HEK293T (cell line): ENCODE measurements around the gene VRK3.

ENCODE experiments used
- CTCF ChIA-PET: fragments of 350-600 bp; formaldehyde crosslinking; extraction: SDS; loops from one replicate; lab custom pipeline; 2021; ENCODE audit warnings: antibody characterized with exemption, inconsistent platforms; lab: Yijun Ruan, JAX
- POLR2A ChIA-PET: fragments of 350-600 bp; formaldehyde crosslinking; extraction: SDS; loops from one replicate; lab custom pipeline; 2020; ENCODE audit warnings: antibody characterized with exemption, inconsistent platforms; lab: Yijun Ruan, JAX
- DNase-seq: peaks from one replicate; pipeline ENCODE4 v3.0.0; 2012; ENCODE audit warnings: mixed read lengths; ENCODE audit errors: extremely low spot score
- ARNT ChIP-seq: fragments of 450-650 bp; IDR thresholded peaks from 2 replicates; pipeline ENCODE4 v1.6.1; 2017; ENCODE audit warnings: mild to moderate bottlenecking
- BHLHE40 ChIP-seq: fragments of 450-650 bp; IDR thresholded peaks from 2 replicates; pipeline ENCODE4 v1.6.1; 2016; ENCODE audit warnings: mild to moderate bottlenecking, moderate library complexity, borderline replicate concordance
- CTBP1 ChIP-seq: fragments of 450-650 bp; IDR thresholded peaks from 2 replicates; pipeline ENCODE4 v1.6.1; 2016; ENCODE audit warnings: borderline replicate concordance
- ELF4 ChIP-seq: fragments of 450-650 bp; IDR thresholded peaks from 2 replicates; pipeline ENCODE4 v1.6.1; 2017; ENCODE audit warnings: antibody characterized with exemption
- FOXA1 ChIP-seq: fragments of 450-650 bp; IDR thresholded peaks from 2 replicates; pipeline ENCODE4 v1.6.1; 2016; ENCODE audit warnings: mild to moderate bottlenecking
- FOXK2 ChIP-seq: fragments of 450-650 bp; IDR thresholded peaks from 2 replicates; pipeline ENCODE4 v1.6.1; 2016; ENCODE audit warnings: mild to moderate bottlenecking
- FOXM1 ChIP-seq: fragments of 450-650 bp; IDR thresholded peaks from 2 replicates; pipeline ENCODE4 v1.6.1; 2017; ENCODE audit warnings: mild to moderate bottlenecking, borderline replicate concordance
- HDGF ChIP-seq: fragments of 450-650 bp; IDR thresholded peaks from 2 replicates; pipeline ENCODE4 v1.6.1; 2017; ENCODE audit warnings: antibody characterized with exemption, borderline replicate concordance
- L3MBTL2 ChIP-seq: fragments of 450-650 bp; conservative IDR thresholded peaks from 2 replicates; pipeline ENCODE4 v1.6.1; 2016; ENCODE audit warnings: mild to moderate bottlenecking
- LEF1 ChIP-seq: fragments of 450-650 bp; IDR thresholded peaks from 2 replicates; pipeline ENCODE4 v1.6.1; 2017; ENCODE audit warnings: mild to moderate bottlenecking, borderline replicate concordance
- NFRKB ChIP-seq: fragments of 450-650 bp; IDR thresholded peaks from 2 replicates; pipeline ENCODE4 v1.6.1; 2016; ENCODE audit warnings: mild to moderate bottlenecking, moderate library complexity
- PKNOX1 ChIP-seq: fragments of 450-650 bp; IDR thresholded peaks from 2 replicates; pipeline ENCODE4 v1.6.1; 2016
- SP1 ChIP-seq: fragments of 450-650 bp; IDR thresholded peaks from 2 replicates; pipeline ENCODE4 v1.6.1; 2017
- SUZ12 ChIP-seq: fragments of 450-650 bp; IDR thresholded peaks from 2 replicates; pipeline ENCODE4 v1.6.1; 2016; ENCODE audit warnings: mild to moderate bottlenecking
- TARDBP ChIP-seq: fragments of 450-650 bp; IDR thresholded peaks from 2 replicates; pipeline ENCODE4 v1.6.1; 2016
- ZNF384 ChIP-seq: fragments of 450-650 bp; IDR thresholded peaks from 2 replicates; pipeline ENCODE4 v1.6.1; 2016

Gene VRK3

DNA sequence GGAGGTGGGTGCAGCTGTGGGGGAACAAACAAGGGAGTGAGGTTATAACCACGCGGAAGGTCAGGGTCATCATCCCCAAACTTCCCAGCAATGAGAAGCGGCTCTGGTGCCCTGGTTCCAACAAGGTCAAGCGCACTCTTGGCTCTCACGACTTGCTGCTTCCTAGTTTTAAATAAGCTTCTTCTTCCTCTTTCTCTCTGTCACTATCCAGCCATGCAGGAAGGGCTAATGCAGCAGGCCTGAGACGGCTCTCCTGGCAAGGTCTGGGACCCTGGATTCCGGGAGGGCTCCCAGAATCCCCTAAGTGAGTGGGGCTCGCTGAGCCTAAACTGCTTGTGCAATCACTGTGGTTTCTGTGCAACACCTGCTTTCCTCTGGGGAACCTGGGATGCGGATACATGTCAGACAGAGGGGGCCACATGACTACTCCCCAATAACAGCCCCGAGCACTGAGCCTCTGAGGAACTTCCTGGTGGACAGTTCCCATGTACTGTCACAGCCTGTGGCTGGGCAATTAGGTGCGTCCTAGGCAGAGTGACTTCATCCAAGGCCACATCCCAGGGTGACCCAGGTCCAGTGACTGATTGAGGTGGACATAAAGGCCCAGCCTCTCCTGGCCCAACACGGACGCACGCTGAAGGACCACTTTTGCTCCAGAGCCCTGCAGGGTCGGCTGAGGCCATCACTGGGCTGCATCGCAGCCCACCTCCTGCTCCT lies 24.2 kb downstream of the VRK3 start:
- TF ChIP-seq L3MBTL2 (no peak), LEF1 (no peak), ARNT (no peak), PKNOX1 (no peak), CTBP1 (no peak), HDGF (no peak), TARDBP (no peak), ZNF384 (no peak), SUZ12 (no peak), BHLHE40 (no peak), ELF4 (no peak), FOXA1 (no peak), SP1 (no peak), NFRKB (no peak)
- ChIA-PET CTCF (no interaction called here), POLR2A (no interaction called here)
- no peak for DNase-seq

DNA sequence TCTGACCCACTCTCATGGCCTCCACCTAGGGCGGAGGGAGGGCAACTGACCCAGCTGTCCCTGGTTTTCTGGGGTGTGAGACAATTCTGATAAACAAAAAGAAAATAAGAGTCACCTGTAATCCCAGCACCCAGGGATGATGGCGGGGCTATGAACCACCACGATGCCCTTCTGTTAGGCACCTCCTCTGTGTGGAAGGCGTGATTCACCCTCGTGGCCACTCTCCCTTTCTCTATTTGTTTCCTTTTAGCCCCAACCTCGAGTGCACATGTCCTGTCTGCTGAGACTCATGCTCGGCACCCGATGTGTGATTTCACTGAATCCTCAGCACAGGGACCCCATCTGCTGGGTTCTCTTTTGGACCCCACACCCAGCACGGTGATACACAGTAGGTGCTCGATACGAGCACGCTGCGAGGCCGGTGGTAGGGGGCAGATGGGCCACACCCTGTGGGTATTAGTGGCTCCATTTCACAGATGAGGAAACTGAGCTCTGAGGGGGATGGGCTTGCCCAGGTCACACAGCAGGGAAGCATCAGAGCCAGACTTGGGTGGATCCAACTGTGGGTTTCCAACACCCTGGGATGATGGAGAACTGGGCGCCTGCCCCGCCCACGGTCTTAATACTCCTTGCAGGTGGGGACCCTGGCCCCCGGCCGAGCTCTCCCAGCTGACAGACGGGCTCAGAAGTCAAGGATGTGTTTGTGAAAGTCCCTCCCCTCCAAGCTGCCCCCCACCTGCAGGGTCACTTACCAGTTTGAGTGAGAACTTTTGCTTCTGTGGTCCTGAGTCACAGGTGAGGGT lies 24.9 kb downstream of the VRK3 start:
- CTCF ChIA-PET = no interaction called here
- TF ChIP-seq SP1 = no peak
- no peak for TF ChIP-seq NFRKB
- no peak for TF ChIP-seq HDGF
- TF ChIP-seq CTBP1 = no peak
- TF ChIP-seq ARNT = no peak
- TF ChIP-seq SUZ12 = no peak
- TF ChIP-seq ZNF384 = no peak
- TF ChIP-seq TARDBP = no peak
- TF ChIP-seq FOXM1 = no peak
- no peak for TF ChIP-seq L3MBTL2
- TF ChIP-seq FOXA1 = no peak
- no peak for DNase-seq

GRCh38 chr19:49999371-50000010 lies 25.7 kb downstream of the VRK3 start:
- TF ChIP-seq HDGF (no peak), FOXM1 (no peak), FOXK2 (no peak), ELF4 (no peak), ZNF384 (no peak), LEF1 (no peak), PKNOX1 (no peak), FOXA1 (no peak), TARDBP (no peak), L3MBTL2 (no peak), CTBP1 (no peak), NFRKB (no peak), SUZ12 (no peak), BHLHE40 (no peak), ARNT (no peak)
- no peak for DNase-seq
- POLR2A ChIA-PET = no interaction called here
- CTCF ChIA-PET = no interaction called here

More for the DNA sequence above, 24.9 kb downstream of the VRK3 start:
- POLR2A ChIA-PET = no interaction called here

- DNase-seq = peak; percentile 64
- CTCF ChIA-PET = no interaction called here
- TF ChIP-seq ZNF384 (no peak), FOXA1 (no peak), PKNOX1 (no peak), FOXM1 (no peak), NFRKB (no peak), CTBP1 (no peak), BHLHE40 (no peak), SUZ12 (no peak), ARNT (no peak), ELF4 (no peak), L3MBTL2 (no peak), SP1 (no peak), FOXK2 (no peak), HDGF (no peak), TARDBP (no peak), LEF1 (no peak)
- POLR2A ChIA-PET = no interaction called here
These were observed 27.5 kb downstream of the VRK3 start for GRCh38 chr19:49997709-49998108.

DNA sequence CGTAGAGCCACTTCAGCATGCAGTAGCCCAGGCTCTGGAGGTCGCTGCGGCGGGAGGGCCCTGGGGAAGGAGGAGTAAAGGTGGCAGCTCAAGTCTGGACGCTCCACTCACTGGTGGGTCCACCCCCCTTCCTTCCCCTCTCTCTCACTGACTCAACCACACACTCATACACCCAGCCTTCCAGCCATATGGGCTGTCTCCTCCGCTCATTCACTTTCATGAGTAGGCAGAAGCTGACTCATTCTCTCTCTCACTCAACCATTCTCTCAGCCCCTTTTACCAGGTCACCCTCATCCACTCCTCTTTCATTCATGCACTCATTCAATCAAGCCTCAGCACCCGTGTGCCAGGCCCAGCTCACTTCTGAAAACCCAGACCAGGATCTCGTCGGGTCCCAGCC lies 36.7 kb downstream of the VRK3 start:
- ChIA-PET CTCF (no interaction called here), POLR2A (no interaction called here)
- TF ChIP-seq CTBP1 (no peak), TARDBP (no peak), FOXA1 (no peak), ARNT (no peak), BHLHE40 (no peak), FOXK2 (no peak)
- DNase-seq = no peak

DNA sequence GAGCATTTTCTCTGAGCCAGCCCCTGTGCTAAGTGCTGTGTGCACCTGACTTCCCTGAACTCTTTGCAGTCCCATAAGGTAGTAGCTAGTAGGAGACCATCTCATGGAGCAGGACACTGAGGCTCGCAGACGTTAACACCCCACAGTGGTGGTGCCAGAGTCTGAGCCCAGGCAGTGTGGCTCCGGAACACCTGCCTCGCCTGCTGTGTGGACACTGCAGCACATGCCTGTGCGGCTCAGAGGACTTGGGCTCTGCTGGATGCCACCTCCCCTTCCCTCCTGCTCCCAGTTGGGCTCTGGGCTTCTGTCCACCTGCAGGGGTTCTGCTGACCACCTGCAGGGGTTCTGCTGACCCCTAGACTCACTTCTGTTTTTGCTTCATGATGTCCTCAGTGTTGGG lies 37.2 kb downstream of the VRK3 start:
- ChIA-PET POLR2A (no interaction called here), CTCF (interaction anchor here (0.7 kb wide), 1 partner anchor 257 kb away, joined by 3 read pairs; no protein-coding TSS in a partner anchor)
- TF ChIP-seq FOXK2 (no peak), FOXM1 (no peak), ZNF384 (no peak), HDGF (no peak), ARNT (no peak), CTBP1 (no peak), NFRKB (no peak), BHLHE40 (no peak), ELF4 (no peak)
- no peak for DNase-seq
